Measurements from ENCODE around the gene CELF4.
A peak's percentile ranks its signal among the peaks of the same experiment; 100 is the strongest.

The CELF4 gene

DNA sequence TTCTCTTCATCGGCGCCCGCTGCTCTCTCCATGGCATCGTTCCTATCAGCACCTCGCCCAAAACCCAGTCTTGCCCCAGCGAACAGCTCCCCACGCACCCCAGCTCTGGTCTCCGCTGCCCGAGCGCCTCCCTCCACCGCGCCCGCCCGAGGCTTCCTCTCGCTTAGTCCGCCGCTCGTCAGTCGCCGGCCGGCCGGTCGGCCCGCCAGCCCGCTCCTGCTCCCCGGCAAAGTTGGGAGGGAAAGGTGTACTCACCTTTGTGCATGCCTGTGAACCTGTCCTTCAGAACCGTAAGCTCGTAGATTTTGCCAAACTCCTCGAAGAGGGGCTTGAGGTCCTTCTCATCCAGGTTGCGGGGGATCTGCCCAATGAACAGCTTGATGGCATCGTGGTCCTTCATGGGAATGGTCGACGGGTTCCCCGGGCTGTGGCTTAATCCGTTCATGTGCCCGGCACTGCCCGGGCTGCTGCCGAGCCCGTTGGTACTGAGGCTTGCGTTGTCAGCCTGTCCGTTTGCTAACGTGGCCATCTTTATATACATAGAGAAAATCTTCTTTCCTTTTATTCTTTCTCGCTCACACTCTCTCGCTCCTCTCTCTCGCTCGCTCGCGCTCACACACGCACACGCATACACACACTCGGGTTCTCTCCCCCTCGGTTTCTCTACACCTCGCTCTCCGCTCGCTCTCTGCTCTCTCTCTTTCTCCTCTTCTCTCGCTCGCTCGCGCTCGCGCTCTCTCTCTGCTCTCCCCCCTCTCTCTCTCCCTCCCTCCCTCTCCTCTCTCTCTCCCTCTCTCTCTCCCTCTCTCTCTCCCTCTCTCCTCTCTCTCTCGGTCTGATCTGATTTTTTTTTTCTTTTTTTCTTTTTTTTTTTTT, at the start of gene CELF4:
TSS of gene CELF4 (minus strand) at position 698 of the 876 bp plus-strand sequence.
- TF ChIP-seq ZFX (IDR thresholded peaks at IDR 0.05), result no peak
- peak within 1 kb of the TSS; percentile 26; the same call in 1 of the 2 replicates for H3K27ac ChIP-seq

DNA sequence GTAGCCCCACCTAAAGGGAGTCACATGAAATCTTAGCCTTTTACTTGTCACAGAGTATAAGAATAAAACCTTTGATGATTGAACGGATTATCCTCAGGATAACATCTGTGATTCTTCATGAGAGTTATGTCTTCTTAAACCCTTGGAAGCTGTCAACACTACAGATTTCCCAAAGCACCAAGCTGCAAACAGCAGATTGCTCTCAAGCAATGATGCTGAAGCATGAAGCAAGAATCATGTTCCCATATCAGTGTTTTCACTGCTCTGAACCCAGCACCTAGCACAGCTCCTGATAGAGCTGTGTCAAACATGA, 47.6 kb upstream of the CELF4 start:
- no peak overlapping the region for H3K27ac ChIP-seq
- no peak for TF ChIP-seq ZFX (IDR thresholded peaks at IDR 0.05)
- no peak for TF ChIP-seq CTCF (conservative IDR thresholded peaks at IDR 0.05)

DNA sequence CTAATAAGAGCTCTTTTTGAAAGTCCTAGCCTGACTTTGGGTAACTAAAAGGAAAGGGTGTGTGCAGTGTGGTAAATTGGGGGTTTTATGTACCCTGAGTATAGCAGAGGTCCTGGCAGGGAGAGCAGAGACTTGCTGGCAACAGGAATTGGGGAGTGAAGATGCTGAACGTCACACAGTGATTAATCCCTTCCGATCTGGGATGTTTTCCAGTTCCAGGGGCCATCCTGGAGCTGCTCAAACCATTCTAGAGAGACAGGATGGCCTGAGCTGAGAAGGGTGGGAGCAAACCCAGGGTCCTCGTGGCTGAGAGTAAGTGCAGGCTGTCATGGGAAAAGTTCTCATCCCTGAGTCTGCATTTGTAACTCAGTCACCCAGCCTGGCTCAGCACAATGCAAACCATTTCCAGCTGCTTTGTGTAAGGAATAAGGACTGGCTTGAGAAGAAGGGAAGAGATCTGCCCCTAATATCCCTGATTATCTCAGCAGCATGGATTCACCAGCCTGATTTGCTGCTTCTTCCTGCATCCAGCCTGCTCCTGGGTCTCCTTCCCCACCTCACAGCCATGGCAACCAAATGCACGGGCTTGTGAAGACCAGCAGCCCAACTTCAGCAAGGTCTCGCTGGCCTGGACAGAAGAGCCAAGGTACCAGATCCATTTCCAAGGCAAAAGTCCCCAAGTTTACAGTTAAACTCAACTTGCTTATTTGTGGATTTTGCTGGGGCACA, 47.1 kb upstream of the CELF4 start:
- TF ChIP-seq CTCF (conservative IDR thresholded peaks at IDR 0.05) (no peak), ZFX (IDR thresholded peaks at IDR 0.05) (no peak)
- H3K27ac ChIP-seq, result no peak overlapping the region

DNA sequence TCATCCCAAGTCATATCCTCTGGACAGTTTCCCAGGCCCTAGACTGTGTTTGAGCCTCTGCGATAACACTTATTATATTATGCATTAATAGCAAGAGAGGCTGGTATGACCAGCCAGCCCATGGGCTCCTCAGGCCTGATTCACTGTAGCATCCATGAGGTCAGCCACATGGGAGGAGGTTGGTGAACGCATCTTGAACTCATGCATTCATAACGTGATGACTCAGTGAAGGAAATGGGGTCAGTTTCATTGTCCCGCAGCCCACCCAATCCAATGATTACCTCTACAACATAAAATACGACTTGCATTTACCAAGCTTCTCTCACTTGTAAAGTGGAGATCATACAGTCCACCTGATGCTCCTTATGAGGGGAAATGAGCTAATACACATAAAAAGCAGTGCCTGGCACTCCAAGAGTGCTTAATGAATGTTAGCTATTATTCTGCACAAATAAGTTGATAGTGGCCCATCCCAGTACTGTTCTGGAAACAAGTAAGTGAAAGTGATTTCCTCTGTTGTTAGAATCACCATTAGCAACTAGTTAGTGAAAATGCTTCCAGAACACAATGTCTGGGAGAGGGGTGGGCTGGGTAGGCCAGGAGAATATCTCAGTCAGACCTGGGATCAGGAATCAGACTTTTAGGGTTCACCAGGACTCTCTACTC, 46.1 kb upstream of the CELF4 start:
- no peak overlapping the region for H3K27ac ChIP-seq
- TF ChIP-seq ZFX (IDR thresholded peaks at IDR 0.05) (no peak), CTCF (conservative IDR thresholded peaks at IDR 0.05) (no peak)

- no peak for TF ChIP-seq CTCF (conservative IDR thresholded peaks at IDR 0.05)
- TF ChIP-seq ZFX (IDR thresholded peaks at IDR 0.05), result no peak
Measured at GRCh38 chr18:37608876-37609275, 43.3 kb upstream of the CELF4 start.

GRCh38 chr18:37607281-37607680, 41.7 kb upstream of the CELF4 start:
- H3K27ac ChIP-seq, result no peak overlapping the region
- TF ChIP-seq ZFX (IDR thresholded peaks at IDR 0.05), result no peak
- TF ChIP-seq CTCF (conservative IDR thresholded peaks at IDR 0.05), result no peak

More at GRCh38 chr18:37608876-37609275, 43.3 kb upstream of the CELF4 start:
- no peak overlapping the region for H3K27ac ChIP-seq

GRCh38 chr18:37604032-37604431, 38.4 kb upstream of the CELF4 start:
- no peak overlapping the region for H3K27ac ChIP-seq
- TF ChIP-seq ZFX (IDR thresholded peaks at IDR 0.05) (no peak), CTCF (conservative IDR thresholded peaks at IDR 0.05) (no peak)

Data from C4-2B (cell line).